Jurkat, Clone E6-1 (cell line): Measurements from ENCODE around the gene SAPCD1.
"Not testable (repeated sequence)": the region's sequence is repeated elsewhere in the genome, so short reads cannot be mapped to it uniquely, and the experiment has no call there.

ENCODE experiments used
- DNase-seq: peaks from one replicate; pipeline ENCODE4 v3.0.0-alpha.2; 2011; ENCODE audit warnings: low read depth, low spot score
- H3K4me3 ChIP-seq: 2 replicates; pipeline ENCODE4 v1.5.1; 2011; ENCODE audit warnings: mild to moderate bottlenecking, low read length, control low read depth, moderate library complexity

Gene SAPCD1

GRCh38 chr6:31793927-31794245, 31.4 kb downstream of the SAPCD1 start:
- not testable (repeated sequence) for DNase-seq
- peak overlapping the region; percentile 99 for H3K4me3 ChIP-seq

GRCh38 chr6:31794294-31794865, 31.9 kb downstream of the SAPCD1 start:
- no peak for DNase-seq
- peak overlapping the region; percentile 99 for H3K4me3 ChIP-seq

- no peak for DNase-seq
- peak overlapping the region; percentile 99 for H3K4me3 ChIP-seq
These were observed 32.6 kb downstream of the SAPCD1 start for GRCh38 chr6:31794866-31795615.

- H3K4me3 ChIP-seq = peak within 1 kb of the TSS; percentile 99
- DNase-seq = peak; percentile 72
These were observed 33.3 kb downstream of the SAPCD1 start, which contains the start of gene VARS1 for GRCh38 chr6:31795616-31796298. Gene VARS1 (minus strand): TSS chr6:31795752. CDS start chr6:31795217, 535 bp downstream.

GRCh38 chr6:31796993-31797385, 34.5 kb downstream of the SAPCD1 start:
- no peak overlapping the region for H3K4me3 ChIP-seq
- no peak for DNase-seq

- peak; percentile 87 for DNase-seq
- H3K4me3 ChIP-seq = peak overlapping the region; percentile 33
These were observed 35.1 kb downstream of the SAPCD1 start for GRCh38 chr6:31797588-31797987.

GRCh38 chr6:31799781-31800180, 37.3 kb downstream of the SAPCD1 start:
- H3K4me3 ChIP-seq = no peak overlapping the region
- DNase-seq = no peak

GRCh38 chr6:31801031-31801927, 38.8 kb downstream of the SAPCD1 start:
- H3K4me3 ChIP-seq, DNase-seq: not testable (repeated sequence)

- H3K4me3 ChIP-seq = peak overlapping the region; percentile 98
- no peak for DNase-seq
These were observed 43.5 kb downstream of the SAPCD1 start for GRCh38 chr6:31805939-31806469.

GRCh38 chr6:31806470-31807272, 44.2 kb downstream of the SAPCD1 start, which contains the start of gene LSM2:
Gene LSM2 (minus strand): TSS chr6:31806966. CDS start chr6:31806757, 209 bp downstream.
- H3K4me3 ChIP-seq = peak within 1 kb of the TSS; percentile 98
- DNase-seq = peak; percentile 92

GRCh38 chr6:31808599-31808998, 46.1 kb downstream of the SAPCD1 start:
- DNase-seq, H3K4me3 ChIP-seq: not testable (repeated sequence)

- no peak overlapping the region for H3K4me3 ChIP-seq
These were observed 49.2 kb downstream of the SAPCD1 start for GRCh38 chr6:31811645-31812044.

GRCh38 chr6:31813465-31813849, 51.0 kb downstream of the SAPCD1 start:
- DNase-seq = no peak
- H3K4me3 ChIP-seq = no peak overlapping the region

More at GRCh38 chr6:31811645-31812044, 49.2 kb downstream of the SAPCD1 start:
- DNase-seq = no peak
